CD4-positive, alpha-beta T cell treated with Interferon alpha-2 for 1 hour (primary cell): ENCODE data around the gene P2RY2.

ENCODE experiments used
- DNase-seq, 2 donors: peaks; one replicate each; pipeline ENCODE4 v3.0.0-alpha.2; 2020 to 2022

The P2RY2 gene

DNA sequence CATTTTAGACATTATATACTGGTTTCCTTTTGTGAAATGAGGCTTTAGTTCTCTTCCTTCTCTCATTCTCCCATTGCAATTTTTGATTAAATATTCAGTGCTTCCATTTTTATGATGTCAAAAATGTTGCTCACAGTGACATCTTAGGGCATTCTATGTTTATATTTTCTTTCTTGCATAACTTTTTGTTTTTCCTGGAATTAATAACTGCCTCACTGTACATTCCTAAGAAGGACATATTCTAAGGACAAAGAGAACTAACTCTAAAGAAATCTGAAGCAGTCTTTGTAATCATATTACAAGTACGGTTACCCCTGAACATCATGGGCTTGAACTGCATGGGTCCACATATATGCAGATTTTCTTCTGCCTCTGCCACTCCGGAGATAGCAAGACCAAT lies 28.2 kb downstream of the P2RY2 start:
- no peak for DNase-seq

DNA sequence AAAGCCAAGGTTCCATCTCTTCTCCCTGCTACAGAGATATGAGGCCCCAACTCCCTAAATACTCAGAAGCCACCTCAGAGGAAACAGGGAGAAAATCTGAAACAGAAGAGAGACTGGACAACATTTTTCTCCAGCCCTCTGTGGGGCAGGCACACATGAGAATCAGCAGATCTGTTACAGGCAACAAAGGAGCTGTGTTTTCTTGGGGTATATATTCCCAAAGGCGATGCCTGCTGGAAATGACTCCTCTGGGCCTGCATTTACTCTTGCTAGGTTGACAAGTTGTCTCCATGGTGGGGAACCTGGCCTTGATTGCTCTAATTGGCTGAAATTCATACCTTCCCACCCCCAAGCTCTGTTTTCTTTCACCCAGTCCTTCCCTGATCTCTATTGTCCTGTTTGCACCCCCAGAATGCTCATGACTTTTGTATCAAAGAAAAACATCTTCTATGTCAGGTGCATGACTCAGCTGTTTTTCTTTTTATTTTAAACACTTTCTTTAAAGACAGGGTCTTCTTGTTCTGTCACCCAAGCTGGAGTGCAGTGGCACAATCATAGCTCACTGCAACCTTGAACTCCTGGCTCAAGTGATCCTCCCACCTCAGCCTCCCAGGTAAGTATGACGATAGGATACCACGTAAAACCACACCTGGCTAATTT lies 30.6 kb downstream of the P2RY2 start:
- DNase-seq = no peak

DNA sequence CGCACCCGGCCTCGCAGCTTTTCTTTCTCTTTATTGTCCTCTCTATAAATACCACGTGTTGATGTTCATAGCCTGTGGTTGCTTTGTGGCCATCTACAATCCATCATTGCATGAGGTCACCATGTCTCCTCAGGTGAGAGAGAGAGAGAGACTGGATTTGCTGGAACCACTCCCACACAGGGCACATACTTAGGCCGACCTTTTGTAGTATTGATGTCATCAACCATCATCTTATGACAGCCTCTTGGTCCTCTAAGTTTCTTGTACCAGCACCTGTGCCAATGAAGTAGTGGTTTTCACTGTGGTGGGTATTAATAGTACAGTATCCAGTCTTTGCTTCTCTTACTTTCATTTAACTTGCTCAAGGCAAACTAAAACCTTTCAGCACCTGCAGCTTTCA lies 31.2 kb downstream of the P2RY2 start:
- DNase-seq = no peak

DNA sequence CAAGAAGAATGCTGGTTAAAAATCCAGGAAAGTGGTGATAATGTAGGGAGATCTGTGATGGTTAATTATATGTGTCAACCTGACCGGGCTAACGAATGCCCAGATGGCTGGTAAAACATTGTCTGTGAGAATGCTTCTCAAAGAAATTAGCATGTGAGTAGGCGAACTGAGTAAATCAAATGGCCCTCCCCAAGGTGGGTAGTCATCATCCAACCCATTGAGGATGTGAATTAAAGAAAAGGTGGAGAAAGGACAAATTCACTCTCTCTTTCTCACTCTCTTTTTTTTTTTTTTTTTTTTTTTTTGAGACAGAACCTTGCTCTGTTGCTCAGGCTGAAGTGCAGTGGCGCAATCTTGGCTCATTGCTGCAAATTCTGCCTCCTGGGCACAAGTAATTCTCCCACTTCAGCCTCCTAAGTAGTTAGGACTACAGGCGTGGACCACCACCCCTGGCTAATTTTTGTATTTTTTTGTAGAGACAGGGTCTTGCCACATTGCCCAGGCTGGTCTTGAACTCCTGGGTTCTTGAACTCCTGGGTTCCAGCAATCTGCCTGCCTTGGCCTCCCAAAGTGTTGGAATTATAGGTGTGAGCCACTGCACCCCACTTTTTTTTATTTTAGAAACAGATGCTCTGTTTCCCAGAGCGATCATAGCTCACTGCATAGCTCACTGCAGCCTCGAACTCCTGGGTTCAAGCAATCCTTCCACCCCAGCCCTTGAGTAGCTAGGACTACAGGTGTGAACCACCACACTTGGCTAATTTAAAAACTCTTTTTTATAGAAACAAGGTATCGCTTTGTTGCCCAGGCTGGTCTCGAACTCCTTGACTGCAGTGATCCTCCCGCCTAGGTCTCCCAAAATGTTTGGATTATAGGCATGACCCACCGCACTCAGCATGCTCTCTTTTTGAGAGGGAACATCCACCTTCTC lies 32.0 kb downstream of the P2RY2 start:
- DNase-seq = no peak

DNA sequence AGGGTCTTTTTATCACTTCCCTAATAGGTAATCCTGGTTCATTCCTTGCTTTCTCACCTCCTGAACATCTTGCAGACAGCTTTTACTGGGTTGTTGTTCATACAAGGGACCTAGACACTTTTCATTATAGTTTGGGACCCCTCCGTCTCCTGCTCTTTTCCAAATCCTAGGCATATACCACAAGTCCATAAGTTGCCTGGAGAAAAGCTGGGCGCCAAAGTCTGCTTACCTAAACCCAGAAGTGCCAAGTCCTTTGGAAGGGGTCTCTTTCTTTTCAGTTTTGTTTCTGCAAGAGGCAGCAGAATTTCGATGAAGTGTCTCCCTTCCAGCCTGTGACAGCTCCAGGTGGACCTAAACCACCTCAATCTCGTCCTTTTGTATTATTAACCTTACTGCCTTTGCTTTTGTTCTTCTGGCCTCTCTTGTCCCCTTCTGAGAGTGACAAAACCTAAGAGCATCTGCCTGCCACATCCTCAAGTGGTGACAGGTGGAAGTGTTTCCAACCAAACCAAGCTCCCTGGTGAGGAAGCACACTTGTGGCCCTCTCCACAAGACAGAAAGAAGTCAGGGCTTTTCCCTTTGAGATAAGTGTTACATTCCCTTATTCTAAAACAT lies 34.6 kb downstream of the P2RY2 start:
- peak in 1 of 2 donors; percentile 10 for DNase-seq

DNA sequence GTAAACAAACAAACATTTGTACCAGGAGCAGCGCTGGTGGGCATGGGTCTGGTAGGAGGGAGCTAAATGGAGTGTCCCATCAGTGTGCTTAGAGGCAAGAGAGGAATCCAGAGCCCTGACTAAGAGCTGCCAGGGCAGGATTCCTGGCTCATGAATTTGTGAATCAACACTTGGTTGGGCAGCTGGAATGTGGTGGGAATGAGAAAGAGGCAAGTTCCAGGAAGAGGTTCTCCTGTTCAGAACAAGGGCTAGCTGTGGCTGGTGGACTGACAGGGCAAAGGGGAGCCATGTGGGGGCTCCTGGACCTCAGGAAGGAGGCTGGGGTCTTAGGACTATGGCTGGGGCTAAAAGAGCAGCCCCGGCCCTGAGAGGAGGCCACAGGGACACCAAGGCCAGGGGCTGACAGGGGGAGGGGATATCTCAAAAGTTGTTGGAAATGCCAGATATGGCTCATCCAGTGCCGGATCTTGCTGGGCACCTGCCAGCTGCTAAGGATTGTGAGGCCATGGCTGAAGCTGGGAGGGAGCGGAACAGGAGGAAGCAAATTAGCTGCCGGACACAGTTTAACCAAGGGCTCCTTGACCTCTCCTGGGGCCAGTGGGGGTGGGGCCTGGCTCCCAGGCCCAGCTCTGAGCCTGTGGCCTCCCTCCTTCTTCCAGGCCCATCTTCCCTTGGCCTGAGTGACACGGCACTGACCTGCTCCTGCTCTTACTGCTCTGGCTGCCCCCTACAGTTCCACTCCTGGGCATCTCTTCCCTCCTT lies 39.4 kb downstream of the P2RY2 start:
- no peak for DNase-seq

DNA sequence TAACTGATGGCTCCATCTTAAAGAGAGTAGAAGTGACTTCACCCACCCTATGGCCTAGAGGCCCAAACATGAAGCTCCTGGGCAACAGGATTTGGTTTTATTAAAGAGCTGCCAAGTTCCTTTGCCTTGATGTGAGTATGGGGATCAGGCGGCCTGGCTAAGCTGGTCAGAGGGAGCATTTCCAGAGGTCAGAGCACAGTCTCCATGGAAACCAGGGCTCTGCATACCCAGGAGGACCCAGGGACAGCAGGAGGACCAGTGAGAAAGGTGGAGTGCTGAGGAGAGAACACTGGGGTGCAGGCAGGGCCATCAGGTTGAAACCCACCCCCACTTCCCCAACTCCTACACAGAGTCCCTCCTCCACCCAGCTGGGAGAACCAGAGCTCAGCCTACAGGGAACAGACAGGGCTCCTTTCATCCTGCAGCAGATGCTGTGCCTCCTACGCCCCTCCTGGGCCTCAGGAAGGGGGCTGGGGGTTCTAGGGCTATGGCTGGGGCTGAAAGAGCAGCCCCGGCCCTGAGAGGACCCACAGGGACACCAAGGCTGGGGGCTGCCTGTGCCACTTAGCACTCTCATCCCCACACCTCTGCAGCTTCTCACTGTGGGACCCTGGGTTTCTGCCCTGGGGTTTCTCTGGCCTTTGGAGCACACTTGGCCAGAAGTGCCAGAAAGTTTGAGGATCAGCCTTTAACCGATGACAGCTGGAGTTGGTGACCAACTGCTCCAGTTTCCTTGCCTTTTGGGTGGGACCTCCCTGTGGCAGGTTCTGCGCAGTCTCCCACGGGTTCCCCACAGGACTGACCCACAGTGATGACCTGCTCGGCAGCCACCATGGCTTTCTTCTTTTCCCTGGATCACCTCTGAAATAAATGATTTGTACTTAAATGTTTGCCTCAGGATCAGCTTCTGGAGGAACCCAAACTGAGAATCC lies 40.3 kb downstream of the P2RY2 start:
- no peak for DNase-seq

DNA sequence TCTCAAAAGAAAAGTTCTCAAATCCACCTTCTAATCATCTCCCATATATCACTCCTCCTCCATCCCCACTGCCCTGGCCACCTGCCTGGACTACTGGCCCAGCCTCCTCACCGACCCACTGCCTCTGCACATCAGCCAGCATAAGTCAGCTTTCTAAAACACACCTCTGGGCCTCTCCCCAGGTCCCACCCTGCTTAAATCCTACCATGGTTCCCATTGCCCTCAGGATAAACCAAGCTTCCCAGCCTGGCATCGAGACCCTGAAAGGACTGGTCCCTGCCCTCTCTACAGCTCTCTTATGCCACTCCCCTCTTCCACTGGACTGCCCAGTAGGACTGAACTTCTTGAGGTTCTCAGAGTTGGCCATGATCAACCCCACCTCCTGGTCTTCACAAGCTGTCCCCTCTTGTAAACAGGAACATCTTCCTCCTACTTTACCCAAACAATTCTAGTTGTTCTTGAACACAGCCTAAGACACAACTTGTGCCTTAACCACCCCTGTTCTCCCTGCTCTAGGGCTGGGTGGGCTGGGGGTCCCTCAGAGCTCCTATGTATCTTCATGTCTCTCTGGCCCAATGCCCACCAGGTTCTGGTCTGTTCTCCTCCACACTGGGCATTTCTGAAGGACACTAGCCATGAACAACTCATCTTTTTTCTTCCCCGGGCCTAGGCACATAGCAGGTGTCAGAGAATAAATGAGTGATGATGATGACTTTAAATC lies 41.5 kb downstream of the P2RY2 start:
- DNase-seq = no peak

DNA sequence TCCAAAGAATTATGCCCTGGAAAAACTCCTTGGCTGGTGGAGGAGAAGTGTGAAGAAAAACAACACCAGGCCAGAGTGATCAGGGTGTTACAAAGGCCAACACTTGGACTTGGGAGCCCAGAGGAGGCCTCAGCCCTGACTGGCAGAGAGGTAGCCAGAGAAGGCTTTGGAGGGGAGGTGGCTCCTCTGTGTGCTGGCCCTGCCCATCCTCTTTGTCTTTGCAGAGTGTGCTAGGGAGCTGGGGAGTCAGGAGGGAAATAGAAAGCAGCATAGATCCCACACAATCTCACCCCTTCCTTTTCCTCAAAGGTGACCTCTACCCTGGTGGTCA lies 42.0 kb downstream of the P2RY2 start:
- DNase-seq = no peak

DNA sequence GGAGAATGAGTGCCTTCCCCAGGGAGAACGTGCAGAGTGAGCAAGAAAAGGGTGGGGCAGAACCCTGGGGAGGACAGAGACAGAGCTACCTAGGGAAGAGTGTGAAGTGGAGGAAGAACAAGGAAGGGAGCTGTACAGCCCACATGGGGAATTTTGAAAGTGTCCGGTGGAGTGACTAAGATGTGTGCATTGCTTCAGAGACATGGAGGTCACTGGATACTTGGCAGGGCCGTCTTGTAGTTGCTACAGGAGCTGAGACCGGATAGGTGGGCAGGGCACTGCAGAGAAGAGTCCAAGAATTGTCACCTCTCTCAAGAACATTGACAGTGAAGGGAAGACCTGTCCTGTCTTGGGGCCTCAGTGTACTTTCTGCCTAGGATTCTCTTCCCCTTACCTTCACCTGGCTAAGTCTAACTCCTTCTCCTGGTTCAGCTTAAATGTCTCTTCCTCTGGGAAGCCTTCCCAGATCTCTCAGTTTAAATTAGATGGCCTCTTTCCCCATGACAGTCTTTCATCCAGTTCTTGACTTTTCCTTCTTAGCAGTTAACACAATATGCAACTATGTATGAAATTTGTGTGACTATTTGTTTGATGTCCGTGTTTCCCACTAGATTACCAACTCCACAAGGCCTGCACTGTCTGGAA lies 44.9 kb downstream of the P2RY2 start:
- DNase-seq = no peak

DNA sequence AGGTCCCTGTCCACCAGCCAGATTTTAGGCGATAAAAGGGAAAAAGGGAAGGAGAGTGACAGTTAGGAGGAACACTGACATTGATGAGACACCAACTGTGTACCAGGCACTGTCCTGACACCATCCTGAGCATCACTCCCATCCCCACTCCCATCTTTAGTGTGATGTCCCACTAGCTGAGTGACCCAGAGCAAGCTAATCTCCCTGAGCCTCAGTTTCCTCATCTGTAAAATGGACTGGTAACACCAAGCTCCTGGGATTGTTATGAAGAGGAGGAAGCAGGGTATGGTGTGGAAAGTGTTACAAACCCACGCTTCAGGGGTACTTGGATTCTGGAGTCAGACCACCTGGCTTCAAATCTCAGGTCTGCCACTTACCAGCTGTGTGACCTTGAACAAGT lies 45.6 kb downstream of the P2RY2 start:
- DNase-seq = no peak

DNA sequence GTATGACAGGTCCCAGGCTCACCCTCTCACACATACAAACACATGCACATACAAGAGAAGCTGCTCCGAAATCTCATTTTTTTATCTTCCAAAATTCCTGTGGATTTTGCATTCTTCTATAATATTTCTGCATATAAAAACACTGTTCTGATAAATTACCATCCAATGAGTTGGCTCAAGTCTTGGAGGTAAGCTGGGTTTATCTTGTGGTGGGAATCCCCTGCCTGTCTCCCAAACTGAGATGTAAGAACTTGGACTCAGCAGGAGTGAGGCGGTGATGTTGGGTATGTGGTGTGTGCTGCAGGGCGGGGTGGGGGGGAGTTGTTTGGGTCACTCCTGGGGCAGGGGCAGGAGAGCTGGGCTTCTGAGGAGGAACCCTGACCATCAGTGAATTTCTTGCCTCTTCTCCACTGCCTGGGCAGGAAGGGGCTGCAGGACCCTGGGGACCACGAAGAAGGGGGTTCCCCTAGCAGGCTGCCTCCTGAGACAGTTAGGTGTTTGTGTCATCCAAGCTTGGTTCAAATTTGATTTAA lies 47.3 kb downstream of the P2RY2 start:
- no peak for DNase-seq

DNA sequence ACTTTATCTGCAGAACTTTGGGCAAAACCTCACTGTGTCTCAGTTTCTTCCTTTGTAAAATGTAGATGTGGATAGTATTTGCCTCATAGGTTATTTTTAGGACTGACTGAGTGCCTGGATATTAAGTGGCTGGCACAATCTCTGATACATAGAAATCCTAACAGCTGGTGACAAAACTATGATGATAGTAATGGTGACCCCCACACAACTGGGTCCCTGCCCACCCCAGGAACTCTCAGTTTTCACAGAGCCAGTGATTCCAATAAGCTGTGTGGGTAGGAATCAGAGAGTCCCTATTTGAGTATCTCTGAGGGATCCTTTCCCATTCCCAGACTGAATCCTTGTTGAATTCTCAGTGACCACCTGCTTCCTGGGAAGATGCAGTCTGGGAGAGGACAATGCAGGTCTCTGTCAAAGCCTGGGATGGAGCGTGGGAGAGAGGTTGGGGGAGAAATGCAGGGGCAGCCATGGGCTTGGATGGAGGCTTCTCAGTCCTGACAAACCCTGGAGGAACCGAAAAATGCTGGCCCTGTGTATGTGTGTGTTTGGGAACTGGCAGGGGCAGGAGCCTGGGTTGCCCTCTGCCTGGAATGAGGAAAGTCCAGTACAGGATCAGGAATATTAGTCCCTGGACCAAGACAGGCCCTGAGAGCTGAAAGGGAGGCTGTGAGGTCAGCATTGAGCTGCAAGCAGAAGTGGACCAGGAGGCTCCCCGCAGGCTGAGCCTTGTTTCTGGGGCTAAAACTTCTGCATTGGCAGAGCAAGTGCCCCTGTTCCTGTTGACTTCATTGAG lies 48.0 kb downstream of the P2RY2 start:
- DNase-seq = no peak

DNA sequence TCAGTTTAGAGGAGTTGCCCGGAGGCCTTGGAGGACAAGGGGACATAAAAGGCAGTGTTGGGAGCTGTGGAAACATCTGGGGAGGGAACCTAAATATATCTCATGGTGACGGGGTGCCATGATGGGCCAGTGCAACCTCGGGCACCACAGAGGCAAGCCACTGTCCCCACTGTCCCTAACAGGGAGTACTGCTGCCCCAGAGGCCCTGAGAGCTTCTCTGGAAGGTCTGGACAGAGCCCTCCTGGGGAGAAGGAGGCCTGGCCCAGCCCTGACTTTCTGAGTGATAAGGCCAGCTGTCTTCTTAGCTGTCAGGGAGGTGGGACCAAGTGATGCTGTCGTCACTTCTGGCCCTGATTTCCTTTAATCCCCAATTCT lies 48.6 kb downstream of the P2RY2 start:
- DNase-seq = no peak

DNA sequence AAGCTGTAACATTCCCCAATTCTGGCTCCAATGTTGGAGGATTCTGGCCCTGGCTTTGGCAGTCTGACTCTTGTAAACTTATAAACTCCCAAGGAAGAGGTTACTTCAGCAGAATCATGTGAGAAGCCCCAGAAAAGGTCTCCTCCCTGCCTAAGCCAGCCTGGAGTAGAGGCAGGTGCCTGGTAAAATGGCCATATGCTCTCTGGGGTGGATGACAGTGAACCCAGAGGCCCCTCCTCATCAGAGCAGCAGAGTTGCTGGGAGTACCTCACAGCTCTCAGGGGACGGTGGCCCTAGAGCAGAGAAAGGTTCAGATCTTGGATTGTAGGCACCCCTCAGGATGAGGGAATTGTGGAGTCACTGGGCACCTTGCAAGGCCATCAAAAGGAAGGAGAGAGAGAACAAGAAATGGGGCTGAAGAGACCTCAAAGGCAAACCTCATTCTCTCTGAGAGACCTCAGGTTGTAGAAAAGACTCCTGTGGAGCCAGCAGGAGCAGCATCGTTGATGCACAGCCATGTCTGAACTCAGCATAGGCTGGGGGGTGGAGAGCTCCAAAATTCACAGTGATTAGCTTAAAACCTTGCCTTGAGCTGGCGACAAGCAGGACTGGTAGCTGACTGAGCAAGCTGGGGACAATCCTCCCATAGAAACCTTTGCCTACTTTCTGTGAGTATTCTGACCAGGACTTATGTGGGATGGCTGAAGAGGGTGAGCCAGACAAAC lies 49.2 kb downstream of the P2RY2 start:
- no peak for DNase-seq

DNA sequence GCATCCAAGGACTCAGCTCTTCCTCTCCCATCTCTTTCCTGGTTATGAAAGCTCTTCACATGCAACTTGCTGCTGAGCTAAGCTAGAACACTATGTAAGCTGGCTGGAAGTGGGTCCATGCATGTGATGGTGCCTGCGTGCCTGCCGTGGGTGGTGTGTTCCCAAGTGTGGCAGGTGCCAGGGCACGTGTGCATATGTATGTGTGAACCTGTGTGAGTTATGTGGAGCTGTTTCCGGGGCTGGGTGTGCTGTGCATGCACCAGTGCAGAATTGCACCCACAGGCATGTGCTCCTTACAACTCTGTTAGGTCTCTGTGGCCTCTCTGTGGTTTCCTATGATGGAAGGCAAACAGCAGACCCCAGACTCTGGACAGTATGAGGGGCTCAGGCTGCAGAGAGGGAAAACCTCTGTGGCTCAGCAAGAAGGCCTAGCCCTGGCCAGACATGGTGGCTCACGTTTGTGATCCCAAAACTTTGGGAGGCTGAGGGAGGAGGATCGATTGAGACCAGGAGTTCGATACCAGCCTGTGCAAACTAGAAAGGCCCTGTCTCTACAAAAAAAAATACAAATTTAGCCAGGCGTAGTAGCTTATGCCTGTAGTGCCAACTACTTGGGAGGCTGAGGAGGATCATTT lies 49.9 kb downstream of the P2RY2 start:
- DNase-seq = no peak

DNA sequence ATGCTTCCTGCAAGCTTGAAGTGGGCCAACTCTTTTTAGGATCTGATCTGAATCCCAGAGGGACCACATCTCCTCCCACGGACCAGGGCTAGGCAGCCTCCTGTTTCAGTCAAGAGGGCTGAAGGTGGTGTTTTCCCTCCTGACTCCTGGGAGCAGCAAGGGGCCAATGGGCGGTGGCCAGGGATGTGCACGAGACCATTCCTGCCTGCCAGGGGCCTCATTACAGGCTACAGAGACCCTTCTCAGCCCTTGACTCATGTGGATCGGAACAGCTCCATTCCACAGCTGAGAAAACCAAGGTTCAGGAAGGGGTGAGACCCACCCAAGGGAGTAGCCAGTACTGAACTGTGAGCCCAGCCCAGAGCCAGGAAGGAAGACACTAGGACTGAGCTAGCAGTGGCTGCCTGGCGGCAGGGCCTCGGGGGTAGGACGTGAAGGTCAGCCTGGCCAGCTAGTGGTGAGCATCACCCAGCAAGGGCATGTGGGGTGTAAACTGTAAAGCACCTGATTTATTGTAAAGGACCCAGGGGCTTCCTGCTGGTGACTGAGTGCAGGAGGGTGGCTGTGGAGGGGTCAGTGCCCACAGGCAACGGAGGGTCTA lies 50.7 kb downstream of the P2RY2 start:
- DNase-seq = no peak

DNA sequence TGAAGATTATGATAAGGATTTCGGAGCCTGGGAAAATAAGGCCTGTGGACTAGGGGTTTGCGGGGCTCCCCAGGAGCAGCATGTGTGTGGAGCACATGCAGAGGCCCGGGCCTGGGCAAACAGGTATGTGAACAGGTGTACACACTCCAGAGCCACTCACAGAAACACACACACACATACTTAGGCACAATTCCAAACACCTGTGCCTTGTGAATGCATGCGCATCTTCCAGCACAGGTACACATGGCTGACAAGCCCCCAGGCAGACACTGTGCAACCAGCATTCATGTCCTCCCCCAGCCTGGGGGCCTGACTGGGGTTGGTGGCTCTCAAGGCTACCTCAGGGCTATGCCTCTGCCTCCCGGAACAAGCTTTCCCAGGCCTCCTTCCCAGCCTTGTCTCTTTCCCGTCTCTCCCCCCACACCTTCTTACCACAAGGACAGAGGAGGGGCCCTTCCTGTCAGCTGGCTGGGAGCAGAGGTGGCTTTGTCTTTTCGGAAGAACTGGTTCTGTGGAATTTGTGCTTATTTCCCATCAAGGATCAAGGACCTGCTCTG lies 51.5 kb downstream of the P2RY2 start:
- DNase-seq = no peak
